ENCODE results near the gene TLE1. TPM values are rescaled to one million over a fixed set of nuclear protein-coding genes. Genes with fewer than 3 reads are reported as not detected.
"Not testable (repeated sequence)": the region's sequence is repeated elsewhere in the genome, so short reads cannot be mapped to it uniquely, and the experiment has no call there.

Gene TLE1
- total and polyA plus RNA-seq, 12 donors, result 33.3 to 76.9 (median 49.8) TPM

DNA sequence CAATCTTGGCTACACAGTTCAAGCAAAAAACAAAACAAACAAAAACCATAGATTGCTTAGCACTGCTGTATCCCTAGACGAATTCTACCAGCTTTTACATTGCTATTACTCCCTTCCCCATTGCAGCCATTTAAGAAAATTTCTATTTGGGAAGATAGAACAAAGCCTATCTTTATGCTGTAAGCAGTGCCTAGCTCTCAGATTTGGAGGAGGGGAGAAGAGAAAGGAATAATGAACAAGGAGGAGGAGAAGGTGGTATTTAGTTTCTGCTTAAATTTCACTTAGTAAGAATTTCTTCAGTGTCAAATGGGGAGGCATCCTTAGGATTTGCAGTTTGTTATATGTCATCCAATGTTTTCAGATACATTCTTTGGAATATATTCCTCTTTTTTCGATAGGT is 16.2 kb upstream of the TLE1 start:
- no peak for DNase-seq
- no peak overlapping the region for H3K4me3 ChIP-seq
- no peaks in the 10 kb centered on the region for H3K36me3 ChIP-seq (replicated peaks in 1 of 2)
- intact Hi-C loops (cut with DNase I), result no loop called here
- H3K27ac ChIP-seq, result no peak overlapping the region
- H3K4me1 ChIP-seq (replicated peaks in 1 of 2), result no peaks in the 10 kb centered on the region
- TF ChIP-seq, protein P1, sequence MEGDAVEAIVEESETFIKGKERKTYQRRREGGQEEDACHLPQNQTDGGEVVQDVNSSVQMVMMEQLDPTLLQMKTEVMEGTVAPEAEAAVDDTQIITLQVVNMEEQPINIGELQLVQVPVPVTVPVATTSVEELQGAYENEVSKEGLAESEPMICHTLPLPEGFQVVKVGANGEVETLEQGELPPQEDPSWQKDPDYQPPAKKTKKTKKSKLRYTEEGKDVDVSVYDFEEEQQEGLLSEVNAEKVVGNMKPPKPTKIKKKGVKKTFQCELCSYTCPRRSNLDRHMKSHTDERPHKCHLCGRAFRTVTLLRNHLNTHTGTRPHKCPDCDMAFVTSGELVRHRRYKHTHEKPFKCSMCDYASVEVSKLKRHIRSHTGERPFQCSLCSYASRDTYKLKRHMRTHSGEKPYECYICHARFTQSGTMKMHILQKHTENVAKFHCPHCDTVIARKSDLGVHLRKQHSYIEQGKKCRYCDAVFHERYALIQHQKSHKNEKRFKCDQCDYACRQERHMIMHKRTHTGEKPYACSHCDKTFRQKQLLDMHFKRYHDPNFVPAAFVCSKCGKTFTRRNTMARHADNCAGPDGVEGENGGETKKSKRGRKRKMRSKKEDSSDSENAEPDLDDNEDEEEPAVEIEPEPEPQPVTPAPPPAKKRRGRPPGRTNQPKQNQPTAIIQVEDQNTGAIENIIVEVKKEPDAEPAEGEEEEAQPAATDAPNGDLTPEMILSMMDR (IDR thresholded peaks at IDR 0.05), result no peak
- TF ChIP-seq POLR2A (IDR thresholded peaks at IDR 0.05), result no peak
- 86 to 91% (median 89%) methylated on average over 2 of the region's 2 CpGs for WGBS, 4 donors
- H3K27me3 ChIP-seq, result no peaks in the 10 kb centered on the region
- H3K9me3 ChIP-seq (replicated peaks in 1 of 3), result no peaks in the 10 kb centered on the region

DNA sequence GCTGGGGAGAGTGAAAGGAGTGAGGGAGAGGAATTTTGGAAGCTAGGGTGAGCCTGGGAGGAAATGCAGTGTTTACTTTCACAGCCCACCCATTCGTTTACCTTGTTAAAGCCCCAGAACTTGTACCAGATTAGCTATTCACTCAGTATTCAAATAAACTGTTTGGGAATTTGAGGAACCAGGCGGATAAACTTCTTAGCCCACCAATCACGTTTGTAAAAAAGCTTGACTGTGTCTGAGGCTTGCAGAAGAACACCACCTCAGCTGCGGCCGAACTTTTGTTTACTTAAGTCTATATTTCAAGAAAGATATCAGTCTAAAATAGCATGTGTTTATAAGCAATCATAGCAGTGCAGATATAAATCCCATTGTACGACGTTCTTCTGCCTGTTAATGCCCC is 5.2 kb upstream of the TLE1 start:
- Histone ChIP-seq H3K4me3 (no peak overlapping the region), H3K27ac (no peak overlapping the region), H3K27me3 (no peaks in the 10 kb centered on the region), H3K36me3 (replicated peaks in 1 of 2) (no peaks in the 10 kb centered on the region), H3K4me1 (replicated peaks in 1 of 2) (peaks cover 0 to 6% of the 10 kb centered on the region in 2 donors), H3K9me3 (replicated peaks in 1 of 3) (no peaks in the 10 kb centered on the region)
- intact Hi-C loops (cut with DNase I), result loop anchor here in 1 of 2 donors (10.0 kb wide), 1 partner anchor 160 kb away; no protein-coding TSS in a partner anchor
- DNase-seq, result no peak
- no peak for TF ChIP-seq POLR2A (IDR thresholded peaks at IDR 0.05)
- TF ChIP-seq, protein P1 (IDR thresholded peaks at IDR 0.05), result no peak
- 55 to 63% (median 61%) methylated on average over 7 of the region's 7 CpGs for WGBS, 4 donors

DNA sequence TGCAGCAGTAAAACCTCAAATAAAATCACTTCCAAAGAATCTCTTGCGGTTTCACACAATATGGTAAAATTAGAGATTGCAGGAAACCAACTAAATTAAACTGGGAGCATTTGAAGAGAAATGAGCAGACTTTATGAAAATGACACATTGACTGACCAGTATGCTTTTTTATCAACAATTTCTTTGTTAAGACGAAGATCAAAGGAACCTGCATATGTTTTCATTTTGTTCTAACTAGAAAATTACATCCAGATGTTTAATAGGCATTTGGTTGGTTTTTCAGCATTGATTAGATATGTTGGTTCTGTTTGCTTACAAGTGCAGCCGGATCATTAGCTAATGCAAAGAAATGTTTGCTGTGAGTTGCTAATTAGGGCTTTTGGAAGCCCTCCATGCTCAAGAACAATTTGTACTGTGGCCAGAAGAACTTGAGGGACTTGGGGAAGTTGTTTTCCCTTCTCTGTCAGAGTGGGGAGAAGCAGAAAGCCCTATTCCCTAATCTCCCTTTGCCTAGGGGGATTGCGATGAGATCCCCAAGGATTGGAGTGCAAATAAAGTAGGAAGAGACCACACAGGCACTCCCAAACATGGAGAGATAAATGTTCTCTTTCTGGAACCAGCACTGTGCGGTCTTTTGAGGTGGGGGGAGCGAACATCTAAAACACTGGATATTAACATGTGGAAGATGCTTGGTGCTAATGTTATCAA is 4.5 kb upstream of the TLE1 start:
- Histone ChIP-seq H3K27ac (no peak overlapping the region), H3K9me3 (replicated peaks in 1 of 3) (no peaks in the 10 kb centered on the region), H3K36me3 (replicated peaks in 1 of 2) (no peaks in the 10 kb centered on the region), H3K4me3 (no peak overlapping the region), H3K27me3 (no peaks in the 10 kb centered on the region), H3K4me1 (replicated peaks in 1 of 2) (peaks cover 0 to 6% of the 10 kb centered on the region in 2 donors)
- 74 to 83% (median 81%) methylated on average over 6 of the region's 6 CpGs for WGBS, 4 donors
- no peak for DNase-seq
- TF ChIP-seq, protein P1 (IDR thresholded peaks at IDR 0.05), result no peak
- no peak for TF ChIP-seq POLR2A (IDR thresholded peaks at IDR 0.05)
- intact Hi-C loops (cut with DNase I), result loop anchor here in 1 of 2 donors (10.0 kb wide), 1 partner anchor 161 kb away; no protein-coding TSS in a partner anchor

DNA sequence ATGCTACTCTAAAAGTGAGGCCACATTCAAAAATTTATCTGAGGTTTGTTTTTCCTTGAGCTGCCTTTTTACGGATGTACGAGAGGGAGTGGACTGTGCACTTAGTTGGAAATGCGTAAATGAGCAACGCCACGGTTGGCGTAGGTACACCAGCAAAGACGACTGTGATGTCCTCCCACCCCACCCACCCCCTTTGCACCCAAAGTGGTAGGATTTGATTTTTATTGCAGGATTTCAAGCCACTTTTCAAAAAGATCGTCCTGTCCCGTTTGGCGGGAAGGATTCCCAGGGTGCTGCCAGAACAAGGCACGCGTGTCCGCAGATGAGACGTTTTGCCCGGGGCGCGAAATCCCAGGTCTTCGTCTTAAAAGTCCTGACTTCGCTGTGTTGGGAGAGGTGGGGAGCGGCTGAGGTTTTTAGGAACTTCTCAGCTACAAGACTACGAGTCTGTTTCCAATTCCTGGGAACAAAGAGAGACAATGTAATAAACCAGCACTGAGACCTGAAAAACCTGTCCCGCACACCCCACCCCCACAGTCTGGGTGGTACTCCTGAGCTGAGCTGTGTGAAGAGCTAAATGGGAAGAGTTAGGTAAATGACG is 1.0 kb upstream of the TLE1 start:
- WGBS, 4 donors, result 6 to 14% (median 7%) methylated on average over 11 to 23 of the region's 23 CpGs
- DNase-seq, result peak; percentile 20 to 73 (median 39)
- intact Hi-C loops (cut with DNase I), result loop anchor here in 1 of 2 donors (10.0 kb wide), 1 partner anchor 164 kb away; no protein-coding TSS in a partner anchor

DNA sequence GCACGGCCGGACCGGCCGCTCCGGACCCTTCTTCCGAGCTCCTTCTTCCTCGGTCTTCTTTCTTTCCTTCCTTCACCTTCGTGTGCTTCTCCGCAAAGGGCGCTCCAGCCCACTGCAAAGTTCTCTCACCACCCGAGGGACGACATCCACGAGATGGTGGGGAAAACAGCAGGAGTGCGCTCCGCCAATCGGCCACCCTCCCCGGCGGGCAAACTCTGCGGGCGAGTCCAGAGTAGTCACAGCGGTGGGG is 329 bp downstream of the TLE1 start:
- not testable (repeated sequence) for H3K9me3 ChIP-seq (replicated peaks in 1 of 3); H3K36me3 ChIP-seq (replicated peaks in 1 of 2); H3K27me3 ChIP-seq; DNase-seq
- WGBS, 4 donors, result 0 to 4% (median 0%) methylated on average over 8 to 21 of the region's 21 CpGs
- Histone ChIP-seq H3K4me1 (replicated peaks in 1 of 2) (peaks cover 17 to 28% of the 10 kb centered on the region in 2 donors), H3K4me3 (peak overlapping the region; percentile 31 to 91 (median 64)), H3K27ac (peak overlapping the region; percentile 62 to 97 (median 84))
- intact Hi-C loops (cut with DNase I), result loop anchor here (10.0 kb wide), 2 partner anchors 64 to 164 kb away; no protein-coding TSS in a partner anchor

More for the DNA sequence above, 1.0 kb upstream of the TLE1 start:
- TF ChIP-seq POLR2A (IDR thresholded peaks at IDR 0.05), result no peak
- TF ChIP-seq, protein P1 (IDR thresholded peaks at IDR 0.05), result no peak
- Histone ChIP-seq H3K4me1 (replicated peaks in 1 of 2) (peaks cover 13 to 15% of the 10 kb centered on the region in 2 donors), H3K27me3 (no peaks in the 10 kb centered on the region), H3K27ac (peak overlapping the region in 3 of 5 donors; percentile 36 to 97 (median 93)), H3K36me3 (replicated peaks in 1 of 2) (no peaks in the 10 kb centered on the region), H3K9me3 (replicated peaks in 1 of 3) (no peaks in the 10 kb centered on the region), H3K4me3 (peak overlapping the region in 2 of 4 donors; percentile 33 to 91)

Data from adrenal gland (tissue), 12 donors.